Naive thymus-derived CD4-positive, alpha-beta T cell (primary cell): ENCODE measurements around the gene GBE1. TPM values are rescaled to one million over a fixed set of nuclear protein-coding genes. Genes with fewer than 3 reads are reported as not detected.
"Not testable (repeated sequence)": the region's sequence is repeated elsewhere in the genome, so short reads cannot be mapped to it uniquely, and the experiment has no call there.

ENCODE experiments used
- ATAC-seq: fragments of 150-1000 bp; cut with Tn5 transposase; 2 replicates; pipeline ENCODE4 v1.10.0; 2021; ENCODE audit warnings: mild to moderate bottlenecking, moderate library complexity
- CTCF ChIA-PET: fragments of 350-600 bp; sonication (Branson Sonifier 250); formaldehyde crosslinking; loops from one replicate; lab custom pipeline; 2021; ENCODE audit warnings: antibody characterized with exemption; lab: Charles Lee
- POLR2A ChIA-PET: fragments of 350-600 bp; sonication (Branson Sonifier 250); formaldehyde crosslinking; loops from one replicate; lab custom pipeline; 2021; ENCODE audit warnings: antibody characterized with exemption, inconsistent platforms; lab: Charles Lee
- DNase-seq, 9 donors: peaks; one replicate each; pipeline versions ENCODE4 v3.0.0 to v3.0.0-alpha.2; 2020 to 2022; ENCODE audit warnings: mixed read lengths in 1 of 9
- H3K27ac ChIP-seq: one replicate; pipeline ENCODE4 v1.7.0; 2013; ENCODE audit warnings: mild to moderate bottlenecking, low read depth, low read length, moderate library complexity
- H3K27me3 ChIP-seq, 2 donors: one replicate each; pipeline ENCODE4 v1.7.0; 2013; ENCODE audit warnings: low read length in 2 of 2, mild to moderate bottlenecking in 2 of 2, moderate library complexity in 2 of 2; ENCODE audit not compliant: control insufficient read depth in 2 of 2, insufficient read depth in 2 of 2
- H3K36me3 ChIP-seq, 3 experiments: 1 replicate in 2 of 3; 2 replicates in 1 of 3; pipeline ENCODE4 v1.7.0; 2013; ENCODE audit warnings: low read length in 3 of 3, mild to moderate bottlenecking in 3 of 3, moderate library complexity in 1 of 3; ENCODE audit not compliant: insufficient read depth in 3 of 3, control insufficient read depth in 2 of 3
- H3K4me1 ChIP-seq, 2 donors: one replicate each; pipeline ENCODE4 v1.7.0; 2013; ENCODE audit warnings: low read length in 2 of 2, mild to moderate bottlenecking in 2 of 2, moderate library complexity in 1 of 2; ENCODE audit not compliant: control insufficient read depth in 2 of 2, insufficient read depth in 2 of 2
- H3K4me3 ChIP-seq: 2 replicates; pipeline ENCODE4 v1.7.0; 2013; ENCODE audit warnings: mild to moderate bottlenecking, low read length
- H3K9me3 ChIP-seq, 3 experiments: 1 replicate in 2 of 3; 2 replicates in 1 of 3; pipeline ENCODE4 v1.7.0; 2013; ENCODE audit warnings: low read length in 3 of 3; ENCODE audit not compliant: control insufficient read depth in 2 of 3
- H3K27ac Mint-ChIP-seq, 9 donors: one replicate each; pipeline ENCODE4 v1.8.0; 2020 to 2022; ENCODE audit warnings: mixed read lengths in 9 of 9, mild to moderate bottlenecking in 8 of 9, moderate library complexity in 5 of 9, inconsistent platforms in 2 of 9
- H3K27me3 Mint-ChIP-seq, 5 donors: one replicate each; pipeline ENCODE4 v1.8.0; 2021 to 2022; ENCODE audit warnings: mixed read lengths in 5 of 5, mild to moderate bottlenecking in 1 of 5
- H3K36me3 Mint-ChIP-seq, 5 donors: one replicate each; pipeline ENCODE4 v1.8.0; 2020 to 2022; ENCODE audit warnings: mixed read lengths in 5 of 5, mild to moderate bottlenecking in 3 of 5, inconsistent platforms in 1 of 5
- H3K4me1 Mint-ChIP-seq, 7 donors: one replicate each; pipeline ENCODE4 v1.8.0; 2020 to 2022; ENCODE audit warnings: mixed read lengths in 7 of 7, mild to moderate bottlenecking in 3 of 7, inconsistent platforms in 1 of 7
- H3K4me3 Mint-ChIP-seq, 10 donors: one replicate each; pipeline ENCODE4 v1.8.0; 2020 to 2022; ENCODE audit warnings: mild to moderate bottlenecking in 10 of 10, mixed read lengths in 10 of 10, moderate library complexity in 6 of 10, inconsistent platforms in 2 of 10
- H3K9me3 Mint-ChIP-seq, 11 donors: one replicate each; pipeline ENCODE4 v1.8.0; 2020 to 2022; ENCODE audit warnings: mixed read lengths in 11 of 11, mild to moderate bottlenecking in 4 of 11, inconsistent platforms in 1 of 11, moderate library complexity in 1 of 11
- intact Hi-C, 2 donors: fragments of 100-400 bp; cut with micrococcal nuclease; formaldehyde crosslinking; loops; one replicate each; pipeline ENCODE4 v1.15.1; 2023
- polyA plus RNA-seq, 2 donors: library from polyadenylated mRNA; unstranded; fragments of 300-500 nt; fragmentation: Illumina TruSeq; gene quantifications; one replicate each; pipeline ENCODE4 v1.2.3, GENCODE V29; 2021
- total RNA-seq, 6 experiments: library from RNA in 5 of 6; stranded (reverse) in 5 of 6; gene quantifications; 1 replicate in 5 of 6; 2 replicates in 1 of 6; pipeline ENCODE4 v1.2.3 and lab custom pipeline; 2021 to 2026

Gene GBE1
- total and polyA plus RNA-seq, 7 experiments from 2014 or later: 6.5 to 33.2 (median 8.3) TPM

DNA sequence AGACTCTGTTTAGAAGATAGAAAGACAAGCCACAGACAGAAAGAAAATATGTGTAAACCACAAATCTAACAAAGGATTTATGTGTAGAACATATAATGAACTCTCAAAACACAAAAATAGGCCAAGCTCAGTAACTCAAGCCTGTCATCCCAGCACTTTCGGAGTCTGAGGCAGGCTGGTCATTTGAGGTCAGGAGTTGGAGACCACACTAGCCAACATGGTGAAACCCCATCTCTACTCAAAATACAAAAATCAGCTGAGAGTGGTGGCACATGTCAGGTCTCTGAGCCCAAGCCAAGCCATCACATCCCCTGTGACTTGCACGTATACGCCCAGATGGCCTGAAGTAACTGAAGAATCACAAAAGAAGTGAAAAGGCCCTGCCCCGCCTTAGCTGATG lies 14.2 kb downstream of the GBE1 start:
- H3K9me3 Mint-ChIP-seq, intact Hi-C loops, H3K27me3 Mint-ChIP-seq, DNase-seq, CTCF ChIA-PET, H3K9me3 ChIP-seq, H3K4me3 Mint-ChIP-seq, H3K27ac ChIP-seq, ATAC-seq, H3K27ac Mint-ChIP-seq, H3K27me3 ChIP-seq, H3K36me3 ChIP-seq, H3K4me3 ChIP-seq, H3K4me1 ChIP-seq, POLR2A ChIA-PET, H3K4me1 Mint-ChIP-seq: not testable (repeated sequence)
- peaks cover 0 to 16% (median 9%) of the 10 kb centered on the region in 5 donors for H3K36me3 Mint-ChIP-seq

DNA sequence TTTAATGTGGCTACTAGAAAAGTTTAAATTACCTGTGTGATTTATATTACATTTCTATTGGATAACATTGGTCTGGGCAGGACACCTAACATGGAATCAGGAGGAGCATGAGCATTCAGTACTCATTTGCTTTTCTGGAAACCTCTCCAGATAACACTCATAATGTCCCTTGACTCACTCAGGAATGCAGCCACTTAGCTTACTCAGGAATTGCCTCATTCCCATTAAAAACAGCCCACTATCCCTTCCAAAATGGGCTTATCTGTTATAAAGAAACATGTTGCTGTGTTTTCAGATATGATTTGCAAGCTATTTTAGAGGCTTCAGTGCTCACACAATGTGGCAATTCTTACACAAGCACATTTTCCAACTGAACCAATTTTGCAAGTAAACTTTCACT lies 17.1 kb downstream of the GBE1 start:
- Histone ChIP-seq H3K27ac (no peak overlapping the region), H3K4me1 (no peaks in the 10 kb centered on the region), H3K27me3 (no peaks in the 10 kb centered on the region), H3K4me3 (no peak overlapping the region), H3K36me3 (no peaks in the 10 kb centered on the region), H3K9me3 (no peaks in the 10 kb centered on the region)
- intact Hi-C loops: no loop called here
- no peak for DNase-seq
- ChIA-PET POLR2A (no interaction called here), CTCF (interaction anchor here (0.7 kb wide), 1 partner anchor 77 kb away, joined by 3 read pairs; no protein-coding TSS in a partner anchor)
- no peak overlapping the region for H3K27ac Mint-ChIP-seq
- no peaks in the 10 kb centered on the region for H3K27me3 Mint-ChIP-seq
- no peak overlapping the region for H3K4me3 Mint-ChIP-seq
- H3K9me3 Mint-ChIP-seq: no peaks in the 10 kb centered on the region
- peaks cover 0 to 12% (median 9%) of the 10 kb centered on the region in 5 donors for H3K36me3 Mint-ChIP-seq
- no peak for ATAC-seq
- peaks cover 0 to 8% (median 0%) of the 10 kb centered on the region in 7 donors for H3K4me1 Mint-ChIP-seq

DNA sequence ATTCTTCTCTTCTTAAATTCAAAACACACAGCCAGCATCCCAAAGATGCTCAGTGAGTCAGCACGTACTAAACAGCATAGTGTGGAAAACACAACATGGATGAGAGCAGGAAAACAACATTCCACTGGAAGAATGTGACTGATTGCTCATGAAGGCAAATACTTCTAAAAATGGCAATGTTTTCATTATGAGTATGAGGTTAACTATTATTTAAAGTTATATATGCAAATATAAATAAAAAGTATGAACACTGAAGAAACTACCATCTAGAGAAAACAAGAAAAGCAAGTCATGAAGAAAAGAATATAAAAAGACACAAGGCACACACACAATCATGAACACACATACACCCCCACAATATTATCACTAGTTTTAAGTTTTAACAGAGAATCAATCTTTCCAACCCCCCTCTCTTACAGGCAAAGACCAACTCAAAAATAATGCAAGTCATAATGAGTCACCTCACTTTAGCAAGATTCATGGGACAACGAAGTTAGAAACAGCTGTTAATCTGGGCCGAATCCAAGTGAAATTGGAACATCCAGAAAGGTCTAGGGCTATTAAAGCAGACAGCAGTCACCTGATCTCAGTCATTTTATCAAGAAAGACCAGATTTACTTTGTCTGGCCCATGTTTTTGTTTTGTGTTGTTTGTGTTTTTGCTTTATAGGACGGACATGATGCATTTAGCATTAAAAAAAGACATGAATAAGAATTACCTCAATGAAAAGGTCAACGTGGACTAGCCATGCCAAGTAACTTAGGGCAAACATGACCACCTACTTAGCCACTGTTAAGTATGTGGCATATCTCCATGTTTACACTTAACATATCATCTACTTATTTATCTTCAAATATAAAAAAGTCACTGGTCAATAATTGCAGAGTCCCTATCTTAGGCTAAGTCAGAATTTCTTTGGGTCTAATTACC lies 18.1 kb downstream of the GBE1 start:
- CTCF ChIA-PET: no interaction called here
- Histone ChIP-seq H3K4me3 (no peak overlapping the region), H3K4me1 (no peaks in the 10 kb centered on the region), H3K27me3 (no peaks in the 10 kb centered on the region), H3K36me3 (no peaks in the 10 kb centered on the region), H3K9me3 (no peaks in the 10 kb centered on the region), H3K27ac (no peak overlapping the region)
- Mint-ChIP-seq H3K36me3 (peaks cover 0 to 21% (median 11%) of the 10 kb centered on the region in 5 donors), H3K9me3 (no peaks in the 10 kb centered on the region), H3K4me3 (no peak overlapping the region), H3K27me3 (no peaks in the 10 kb centered on the region), H3K27ac (no peak overlapping the region), H3K4me1 (peaks cover 0 to 8% (median 0%) of the 10 kb centered on the region in 7 donors)
- DNase-seq (no peak), ATAC-seq (no peak)
- intact Hi-C loops: no loop called here
- POLR2A ChIA-PET: no interaction called here

DNA sequence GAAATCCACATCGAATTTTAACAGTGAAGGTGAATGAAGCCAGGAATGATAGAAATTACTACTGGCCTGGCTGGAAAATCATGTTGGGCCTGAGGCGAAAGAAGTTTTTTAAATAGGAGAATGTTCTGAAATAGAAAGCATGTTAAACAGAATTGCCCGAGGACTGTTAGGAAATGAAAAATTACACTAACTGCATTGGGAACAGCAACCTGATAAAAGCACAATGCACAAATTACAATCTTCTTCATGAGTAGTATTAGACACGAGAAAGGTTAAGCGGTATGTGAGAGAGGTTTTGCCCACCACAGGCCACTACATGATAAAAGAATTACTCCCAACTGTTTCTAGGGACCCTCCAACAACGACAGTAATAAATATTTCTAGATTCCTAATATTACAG lies 18.9 kb downstream of the GBE1 start:
- H3K4me1 Mint-ChIP-seq: peaks cover 0 to 5% (median 0%) of the 10 kb centered on the region in 7 donors
- no peaks in the 10 kb centered on the region for H3K27me3 Mint-ChIP-seq
- H3K4me3 ChIP-seq: no peak overlapping the region
- no peaks in the 10 kb centered on the region for H3K36me3 ChIP-seq
- no peaks in the 10 kb centered on the region for H3K27me3 ChIP-seq
- intact Hi-C loops: no loop called here
- no peak overlapping the region for H3K4me3 Mint-ChIP-seq
- no peak overlapping the region for H3K27ac ChIP-seq
- ATAC-seq (no peak), DNase-seq (no peak)
- CTCF ChIA-PET: no interaction called here
- no peaks in the 10 kb centered on the region for H3K9me3 ChIP-seq
- H3K9me3 Mint-ChIP-seq: no peaks in the 10 kb centered on the region
- POLR2A ChIA-PET: no interaction called here
- H3K27ac Mint-ChIP-seq: no peak overlapping the region
- no peaks in the 10 kb centered on the region for H3K4me1 ChIP-seq
- peaks cover 0 to 19% (median 8%) of the 10 kb centered on the region in 5 donors for H3K36me3 Mint-ChIP-seq

DNA sequence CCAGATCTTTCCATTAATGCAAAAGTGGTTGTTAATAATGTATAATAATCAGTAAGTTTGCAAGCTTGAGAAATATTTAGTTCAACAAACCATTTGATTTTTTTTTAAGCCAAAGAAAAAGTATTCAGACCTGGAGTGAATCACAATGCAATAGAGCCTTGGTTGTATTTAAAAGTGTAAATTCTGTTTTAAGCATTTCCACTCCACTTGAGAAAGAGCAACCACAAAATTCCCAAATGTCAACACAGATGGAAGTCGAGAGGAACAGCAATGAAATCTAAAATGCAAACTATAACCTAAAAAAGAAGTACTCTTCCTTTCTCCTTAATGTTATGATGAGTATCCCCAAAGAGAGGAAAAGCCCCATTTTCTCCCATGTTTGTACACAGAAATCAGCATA lies 20.2 kb downstream of the GBE1 start:
- no peaks in the 10 kb centered on the region for H3K4me1 ChIP-seq
- Mint-ChIP-seq H3K36me3 (peaks cover 0 to 18% (median 5%) of the 10 kb centered on the region in 5 donors), H3K27me3 (no peaks in the 10 kb centered on the region), H3K27ac (no peak overlapping the region), H3K4me1 (peaks cover 0 to 5% (median 0%) of the 10 kb centered on the region in 7 donors), H3K9me3 (no peaks in the 10 kb centered on the region), H3K4me3 (no peak overlapping the region)
- intact Hi-C loops: no loop called here
- no peak for ATAC-seq
- H3K27ac ChIP-seq: no peak overlapping the region
- H3K9me3 ChIP-seq: no peaks in the 10 kb centered on the region
- H3K36me3 ChIP-seq: no peaks in the 10 kb centered on the region
- no peaks in the 10 kb centered on the region for H3K27me3 ChIP-seq
- H3K4me3 ChIP-seq: no peak overlapping the region
- POLR2A ChIA-PET: no interaction called here
- CTCF ChIA-PET: no interaction called here
- DNase-seq: no peak

DNA sequence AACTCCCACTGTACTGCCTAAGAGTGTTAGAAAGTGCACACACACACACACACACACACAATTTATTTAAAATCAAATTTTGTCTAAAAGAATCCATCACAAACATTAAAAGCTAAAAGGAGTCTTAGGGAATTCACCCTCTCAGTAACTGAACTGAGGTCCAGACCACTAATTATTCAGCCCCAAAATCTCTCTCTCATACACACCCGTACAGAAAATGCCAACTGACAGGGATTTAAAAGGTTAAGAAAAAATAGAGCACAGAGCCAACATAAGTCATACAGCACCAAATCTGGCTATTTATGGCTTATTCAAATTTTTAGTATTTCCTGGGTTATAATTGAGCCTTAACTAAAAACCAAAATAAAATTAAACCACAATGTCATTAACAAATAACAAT lies 20.7 kb downstream of the GBE1 start:
- no peak overlapping the region for H3K27ac Mint-ChIP-seq
- ChIA-PET POLR2A (no interaction called here), CTCF (no interaction called here)
- no peak overlapping the region for H3K4me3 Mint-ChIP-seq
- Histone ChIP-seq H3K4me3 (no peak overlapping the region), H3K4me1 (no peaks in the 10 kb centered on the region), H3K36me3 (no peaks in the 10 kb centered on the region), H3K9me3 (no peaks in the 10 kb centered on the region), H3K27me3 (no peaks in the 10 kb centered on the region), H3K27ac (no peak overlapping the region)
- H3K27me3 Mint-ChIP-seq: no peaks in the 10 kb centered on the region
- no peaks in the 10 kb centered on the region for H3K9me3 Mint-ChIP-seq
- intact Hi-C loops: no loop called here
- H3K4me1 Mint-ChIP-seq: peaks cover 0 to 5% (median 0%) of the 10 kb centered on the region in 7 donors
- ATAC-seq (no peak), DNase-seq (no peak)
- peaks cover 0 to 18% (median 5%) of the 10 kb centered on the region in 5 donors for H3K36me3 Mint-ChIP-seq

DNA sequence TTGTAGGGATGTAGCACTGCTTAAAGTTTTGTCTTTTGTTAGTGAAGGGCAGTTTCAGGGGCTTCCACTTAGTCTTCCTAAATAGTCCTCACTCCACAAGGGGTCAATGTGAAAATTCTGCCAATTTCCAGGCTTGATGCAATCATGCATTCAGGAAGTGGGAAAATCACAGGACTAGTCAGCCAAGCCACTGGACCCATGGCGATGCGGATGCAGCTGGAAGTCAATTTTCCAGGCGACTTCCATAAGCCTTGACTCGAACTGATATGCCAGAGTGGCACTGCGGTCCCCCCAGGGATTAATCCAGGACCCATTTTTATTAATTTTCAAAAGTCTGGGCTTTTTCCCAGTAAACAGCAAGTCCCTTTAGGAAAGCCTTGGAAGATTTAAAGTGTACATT lies 26.1 kb downstream of the GBE1 start:
- ChIA-PET CTCF (no interaction called here), POLR2A (no interaction called here)
- no peak for DNase-seq
- Mint-ChIP-seq H3K36me3 (peaks cover 0 to 19% (median 10%) of the 10 kb centered on the region in 5 donors), H3K9me3 (peaks cover 0 to 2% (median 0%) of the 10 kb centered on the region in 11 donors), H3K27ac (no peak overlapping the region), H3K27me3 (no peaks in the 10 kb centered on the region), H3K4me3 (no peak overlapping the region), H3K4me1 (peaks cover 0 to 8% (median 0%) of the 10 kb centered on the region in 7 donors)
- no peaks in the 10 kb centered on the region for H3K27me3 ChIP-seq
- no peaks in the 10 kb centered on the region for H3K9me3 ChIP-seq
- intact Hi-C loops: no loop called here
- no peaks in the 10 kb centered on the region for H3K36me3 ChIP-seq
- H3K27ac ChIP-seq: no peak overlapping the region
- H3K4me3 ChIP-seq: no peak overlapping the region
- no peaks in the 10 kb centered on the region for H3K4me1 ChIP-seq
- no peak for ATAC-seq
